Measurements from ENCODE around the gene UBD.

- TF ChIP-seq ZFP30 (CRISPR knock-in tag; IDR thresholded peaks at IDR 0.05) (no peak), GLIS3 (CRISPR knock-in tag; IDR thresholded peaks at IDR 0.05) (no peak), PATZ1 (CRISPR knock-in tag; IDR thresholded peaks at IDR 0.05; ENCODE audit: borderline replicate concordance) (no peak), ARNTL (CRISPR knock-in tag; IDR thresholded peaks at IDR 0.05; ENCODE audit: borderline replicate concordance, low read depth) (no peak), ZFP3 (CRISPR knock-in tag; IDR thresholded peaks at IDR 0.05) (no peak), BACH2 (CRISPR knock-in tag; IDR thresholded peaks at IDR 0.05; ENCODE audit: borderline replicate concordance) (no peak)
Measured at GRCh38 chr6:29528988-29529560, 30.5 kb downstream of the UBD start.

All from SK-N-SH treated with all-trans-retinoic acid at 6 μM for 48 hours (cell line).